Fibroblast of villous mesenchyme (primary cell): Measurements from ENCODE around the gene POLR2B. TPM values are rescaled to one million over a fixed set of nuclear protein-coding genes. Genes with fewer than 3 reads are reported as not detected.

Experiments
- DNase-seq: peaks from one replicate; pipeline ENCODE4 v3.0.0-alpha.2; 2010; ENCODE audit warnings: low read depth
- H3K4me3 ChIP-seq: 2 replicates; pipeline ENCODE4 v1.5.1; 2011; ENCODE audit warnings: low read depth, mild to moderate bottlenecking, low read length
- CTCF ChIP-seq: IDR thresholded peaks from 2 replicates; pipeline ENCODE4 v1.5.1; 2012; ENCODE audit warnings: low read depth, mild to moderate bottlenecking, low read length; ENCODE audit not compliant: insufficient read depth
- small RNA-seq: library from RNA; depleted of rRNA; stranded (forward); fragments of <200 nt; gene quantifications from one replicate; pipeline ENCODE3, GENCODE V24; 2012
- total RNA-seq: library from RNA; depleted of rRNA; stranded (reverse); fragments of >200 nt; gene quantifications from 2 replicates; pipeline ENCODE4 v1.2.3, GENCODE V29; 2012

Gene POLR2B
- total RNA-seq, 1 donor = 136 TPM

- DNase-seq = no peak
- TF ChIP-seq CTCF = no peak
- H3K4me3 ChIP-seq = no peak overlapping the region
Measured at GRCh38 chr4:57075367-57075766, 96.7 kb downstream of the POLR2B start.

- H3K4me3 ChIP-seq = no peak overlapping the region
- TF ChIP-seq CTCF = no peak
- DNase-seq = no peak
Measured at GRCh38 chr4:57076646-57077045, 98.0 kb downstream of the POLR2B start.

- TF ChIP-seq CTCF = no peak
- no peak for DNase-seq
- no peak overlapping the region for H3K4me3 ChIP-seq
Measured at GRCh38 chr4:57077550-57078343, 99.1 kb downstream of the POLR2B start.

- TF ChIP-seq CTCF = no peak
- DNase-seq = no peak
- H3K4me3 ChIP-seq = no peak overlapping the region
Measured at GRCh38 chr4:57078685-57079521, 100.2 kb downstream of the POLR2B start.

Small RNAs within 50 kb of the gene (small RNA-seq; reads per million reads assigned to genes)
- not detected for gene RNU6-998P

Other genes starting within 250 kb of the POLR2B start
- not detected in 2 replicates for gene SPINK2, start 157.2 kb upstream of the POLR2B start, total RNA-seq
- gene REST, start 71.0 kb upstream of the POLR2B start, total RNA-seq = 39.6 and 52.7 TPM in 2 replicates
- gene NOA1, start 1.3 kb upstream of the POLR2B start, total RNA-seq = 14.2 and 16.8 TPM in 2 replicates
- 234 and 417 TPM in 2 replicates for gene IGFBP7, start 131.5 kb downstream of the POLR2B start, total RNA-seq